SK-N-SH (cell line): ENCODE measurements around the gene RELCH.

Experiments
- CHD2 ChIP-seq: fragments of 150-350 bp; IDR thresholded peaks from 2 replicates; pipeline ENCODE4 v1.6.1; 2018; ENCODE audit warnings: low read length; ENCODE audit not compliant: partially characterized antibody
- CTCF ChIP-seq: fragments of 200-600 bp; sonication (generic); IDR thresholded peaks from 2 replicates; pipeline ENCODE4 v1.6.1; 2017; ENCODE audit warnings: antibody characterized with exemption, mild to moderate bottlenecking, moderate library complexity
- MAX ChIP-seq: IDR thresholded peaks from 2 replicates; pipeline ENCODE4 v1.4.0; 2012; ENCODE audit warnings: low read depth
- RCOR1 ChIP-seq: fragments of 150-350 bp; IDR thresholded peaks from 2 replicates; pipeline ENCODE4 v1.6.1; 2017; ENCODE audit warnings: antibody characterized with exemption, low read length
- USF2 ChIP-seq: fragments of 150-350 bp; IDR thresholded peaks from 2 replicates; pipeline ENCODE4 v1.6.1; 2017; ENCODE audit warnings: antibody characterized with exemption, low read length, low read depth, borderline replicate concordance

GRCh38 chr18:62206593-62206992 lies 19.5 kb downstream of the RELCH start:
- TF ChIP-seq CTCF (no peak), MAX (no peak), USF2 (no peak), RCOR1 (no peak), CHD2 (no peak)
